ENCODE data around the gene HMCN1. TPM values are rescaled to one million over a fixed set of nuclear protein-coding genes. Genes with fewer than 3 reads are reported as not detected.

Gene HMCN1
- total RNA-seq, 8 experiments from 2014 or later = 0.43 to 56.8 (median 6.8) TPM

DNA sequence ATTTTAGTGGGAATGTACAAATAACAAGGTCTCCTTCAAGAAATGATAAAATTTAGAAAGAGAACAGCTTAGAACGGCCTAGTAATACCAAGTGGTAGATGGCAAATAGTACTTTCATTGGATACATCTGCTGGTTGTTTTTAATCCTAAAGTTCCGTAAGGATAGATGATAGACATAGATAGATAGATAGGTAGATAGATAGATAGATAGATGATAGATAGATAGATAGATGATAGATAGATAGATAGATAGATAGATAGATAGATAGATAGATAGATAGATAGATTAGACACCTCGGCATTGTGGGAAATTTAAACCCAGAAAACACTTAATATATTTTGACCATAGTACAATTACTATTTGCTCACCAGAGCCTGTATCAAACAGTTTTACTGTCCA lies 352.4 kb downstream of the HMCN1 start:
- ATAC-seq (replicated peaks in 6 of 8) = no peak
- in situ Hi-C loops (cut with MboI; ENCODE audit: low pct_unique_long_range_greater_than_20kb in 2 of 9, low sequenced_read_pairs in 9 of 9, unreplicated experiment in 9 of 9) = no loop called here
- Histone ChIP-seq H3K4me3 (no peak overlapping the region), H3K4me1 (replicated peaks in 1 of 2) (no peaks in the 10 kb centered on the region), H3K27ac (no peak overlapping the region)
- 86 to 100% (median 94%) methylated on average over 2 to 3 of the region's 3 CpGs for WGBS, 10 experiments

DNA sequence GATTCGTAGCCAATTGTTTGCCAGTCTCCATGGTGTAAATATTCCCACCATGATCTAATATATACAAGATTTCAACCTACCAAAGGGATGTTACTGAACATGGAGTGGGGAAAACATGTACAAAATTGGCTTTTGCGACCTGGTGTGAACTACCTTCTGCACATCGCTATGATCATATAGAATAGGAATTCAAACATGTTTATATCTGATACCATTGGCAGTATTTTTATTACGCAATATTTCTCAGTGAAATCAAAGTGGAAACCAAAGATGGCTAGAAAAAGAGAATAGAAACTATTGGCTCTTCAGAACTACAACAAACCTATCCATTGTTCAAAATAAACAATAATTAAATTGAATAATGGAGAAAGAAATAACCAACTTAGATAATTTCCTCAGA lies 355.7 kb downstream of the HMCN1 start:
- WGBS, 10 experiments = 81 to 100% (median 95%) methylated on average over 2 to 4 of the region's 4 CpGs
- no peak overlapping the region for H3K27ac ChIP-seq
- no peak for ATAC-seq (replicated peaks in 6 of 8)
- H3K4me1 ChIP-seq (replicated peaks in 1 of 2) = no peaks in the 10 kb centered on the region
- in situ Hi-C loops (cut with MboI; ENCODE audit: low pct_unique_long_range_greater_than_20kb in 2 of 9, low sequenced_read_pairs in 9 of 9, unreplicated experiment in 9 of 9) = no loop called here
- H3K4me3 ChIP-seq = no peak overlapping the region

DNA sequence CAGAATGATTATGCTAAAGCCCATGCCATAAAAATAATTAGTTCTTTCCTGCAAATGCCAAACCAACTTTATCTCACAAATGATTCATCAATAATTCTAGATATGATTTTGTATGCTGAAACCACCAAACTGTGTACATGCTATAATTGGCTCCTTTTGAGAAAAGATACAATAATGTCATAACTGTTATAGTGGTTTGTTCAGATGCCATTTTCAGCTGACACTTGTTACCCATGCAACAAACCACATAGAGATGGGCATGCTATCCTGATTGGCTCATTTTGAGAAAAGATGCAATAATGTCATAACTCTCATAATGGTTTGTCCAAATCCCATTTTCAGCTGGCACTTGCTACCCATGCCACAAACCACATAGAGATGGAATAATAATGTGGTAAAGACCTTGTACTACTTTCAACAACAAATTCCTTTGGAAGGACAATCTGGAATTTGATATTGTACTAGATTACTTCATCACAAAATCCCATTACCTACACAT lies 357.1 kb downstream of the HMCN1 start:
- no peak overlapping the region for H3K4me3 ChIP-seq
- H3K27ac ChIP-seq = no peak overlapping the region
- in situ Hi-C loops (cut with MboI; ENCODE audit: low pct_unique_long_range_greater_than_20kb in 2 of 9, low sequenced_read_pairs in 9 of 9, unreplicated experiment in 9 of 9) = no loop called here
- H3K4me1 ChIP-seq (replicated peaks in 1 of 2) = no peaks in the 10 kb centered on the region
- no peak for ATAC-seq (replicated peaks in 6 of 8)

DNA sequence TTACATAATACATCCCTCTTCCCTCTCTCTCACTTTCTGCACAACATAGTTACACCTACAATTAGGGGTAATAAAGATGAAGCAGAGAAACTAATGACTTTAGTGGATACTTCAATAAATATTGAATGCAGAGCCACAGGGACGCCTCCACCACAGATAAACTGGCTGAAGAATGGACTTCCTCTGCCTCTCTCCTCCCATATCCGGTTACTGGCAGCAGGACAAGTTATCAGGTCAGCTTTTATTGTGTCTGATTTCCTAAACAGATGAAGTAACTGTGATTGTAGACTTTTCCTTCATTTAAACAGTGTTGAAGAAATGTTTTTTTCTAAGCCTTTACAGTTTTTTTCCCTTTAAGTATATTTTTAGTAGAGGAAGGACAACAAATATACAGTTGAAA lies 359.2 kb downstream of the HMCN1 start:
- H3K27ac ChIP-seq = no peak overlapping the region
- peak in 1 of 8 experiments; percentile 29 for ATAC-seq (replicated peaks in 6 of 8)
- no peak overlapping the region for H3K4me3 ChIP-seq
- H3K4me1 ChIP-seq (replicated peaks in 1 of 2) = no peaks in the 10 kb centered on the region
- 49 to 94% (median 81%) methylated on average over 1 to 2 of the region's 2 CpGs for WGBS, 10 experiments
- in situ Hi-C loops (cut with MboI; ENCODE audit: low pct_unique_long_range_greater_than_20kb in 2 of 9, low sequenced_read_pairs in 9 of 9, unreplicated experiment in 9 of 9) = no loop called here

DNA sequence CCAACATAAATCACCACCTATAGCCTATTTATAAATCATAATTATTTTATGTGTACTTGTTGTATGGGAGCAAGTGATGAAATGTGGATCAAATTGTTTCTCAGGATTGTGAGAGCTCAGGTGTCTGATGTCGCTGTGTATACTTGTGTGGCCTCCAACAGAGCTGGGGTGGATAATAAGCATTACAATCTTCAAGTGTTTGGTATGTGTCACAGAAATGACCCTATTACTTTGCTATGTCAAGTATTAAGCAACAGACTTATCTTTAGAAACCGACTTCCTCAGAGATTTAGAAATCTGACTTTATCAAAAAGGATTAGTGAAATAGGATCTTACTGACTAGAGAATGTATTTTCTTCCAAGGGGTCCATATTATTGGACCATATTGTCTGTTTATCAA lies 360.0 kb downstream of the HMCN1 start:
- in situ Hi-C loops (cut with MboI; ENCODE audit: low pct_unique_long_range_greater_than_20kb in 2 of 9, low sequenced_read_pairs in 9 of 9, unreplicated experiment in 9 of 9) = no loop called here
- Histone ChIP-seq H3K27ac (no peak overlapping the region), H3K4me1 (replicated peaks in 1 of 2) (no peaks in the 10 kb centered on the region), H3K4me3 (no peak overlapping the region)
- ATAC-seq (replicated peaks in 6 of 8) = peak in 2 of 8 experiments; percentile 49 to 55
- 20 to 100% (median 85%) methylated on average over 1 to 2 of the region's 2 CpGs; no CpG with 5 or more reads in 2 of the 10 experiments for WGBS, 10 experiments

DNA sequence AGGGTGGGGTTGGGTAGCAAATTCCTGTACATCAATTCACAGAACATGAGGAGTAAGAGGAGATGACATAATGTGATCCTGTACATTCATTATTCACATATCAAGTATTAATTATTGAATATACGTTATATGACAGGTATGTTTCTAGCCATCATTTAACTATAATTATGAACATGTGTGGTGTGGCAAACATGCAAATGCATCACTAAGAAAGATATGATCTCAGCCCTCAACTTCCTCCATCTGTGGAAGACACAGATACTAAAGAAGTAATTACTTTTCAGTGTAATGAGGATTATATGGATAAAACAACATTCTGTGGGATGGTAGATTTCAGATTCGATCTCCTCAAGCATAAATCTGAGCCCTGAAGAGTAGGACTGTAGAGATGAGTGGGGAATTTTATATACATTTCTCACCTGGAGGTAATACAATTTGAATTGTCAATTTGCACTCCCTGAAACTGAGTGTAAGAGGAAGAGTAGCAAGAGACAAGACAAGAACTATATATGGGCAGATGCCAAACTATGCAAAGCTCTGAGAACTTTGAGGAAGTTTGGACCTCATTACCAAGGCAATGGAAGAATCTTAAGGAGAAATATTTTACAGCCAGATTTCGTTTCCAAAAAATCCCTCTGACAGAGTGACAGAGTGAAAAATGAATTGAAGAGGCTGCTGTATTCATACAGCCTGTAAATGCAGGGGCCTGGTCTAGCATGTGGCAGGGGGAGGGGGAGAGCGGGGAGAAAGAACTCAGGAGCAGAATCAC lies 365.3 kb downstream of the HMCN1 start:
- Histone ChIP-seq H3K4me1 (replicated peaks in 1 of 2) (no peaks in the 10 kb centered on the region), H3K27ac (no peak overlapping the region), H3K4me3 (no peak overlapping the region)
- WGBS, 10 experiments = 0 to 100% (median 80%) methylated on average over 1 to 4 of the region's 4 CpGs
- ATAC-seq (replicated peaks in 6 of 8) = no peak
- in situ Hi-C loops (cut with MboI; ENCODE audit: low pct_unique_long_range_greater_than_20kb in 2 of 9, low sequenced_read_pairs in 9 of 9, unreplicated experiment in 9 of 9) = no loop called here

DNA sequence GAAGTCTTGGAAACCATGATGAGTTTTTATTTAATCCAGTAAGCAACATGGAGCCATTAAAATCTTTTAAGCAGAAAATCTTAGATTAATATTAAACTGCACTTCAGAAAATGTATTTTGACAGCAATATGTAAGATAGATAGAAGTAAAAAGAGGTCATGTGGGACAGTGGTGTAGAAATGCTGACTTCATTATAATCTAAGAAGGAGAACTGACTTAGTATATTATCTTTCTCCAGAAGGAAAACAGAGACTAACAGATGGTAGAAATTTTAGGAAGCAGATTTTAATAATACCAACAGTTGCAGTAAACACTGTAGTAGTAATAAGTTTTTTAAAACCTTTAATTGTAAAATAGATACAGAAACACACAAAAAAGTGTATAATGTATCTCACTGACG lies 367.9 kb downstream of the HMCN1 start:
- H3K27ac ChIP-seq = no peak overlapping the region
- no peak overlapping the region for H3K4me3 ChIP-seq
- in situ Hi-C loops (cut with MboI; ENCODE audit: low pct_unique_long_range_greater_than_20kb in 2 of 9, low sequenced_read_pairs in 9 of 9, unreplicated experiment in 9 of 9) = no loop called here
- H3K4me1 ChIP-seq (replicated peaks in 1 of 2) = no peaks in the 10 kb centered on the region
- 36 to 100% (median 85%) methylated on average over 1 of the region's 1 CpG; no CpG with 5 or more reads in 2 of the 10 experiments for WGBS, 10 experiments
- ATAC-seq (replicated peaks in 6 of 8) = no peak

DNA sequence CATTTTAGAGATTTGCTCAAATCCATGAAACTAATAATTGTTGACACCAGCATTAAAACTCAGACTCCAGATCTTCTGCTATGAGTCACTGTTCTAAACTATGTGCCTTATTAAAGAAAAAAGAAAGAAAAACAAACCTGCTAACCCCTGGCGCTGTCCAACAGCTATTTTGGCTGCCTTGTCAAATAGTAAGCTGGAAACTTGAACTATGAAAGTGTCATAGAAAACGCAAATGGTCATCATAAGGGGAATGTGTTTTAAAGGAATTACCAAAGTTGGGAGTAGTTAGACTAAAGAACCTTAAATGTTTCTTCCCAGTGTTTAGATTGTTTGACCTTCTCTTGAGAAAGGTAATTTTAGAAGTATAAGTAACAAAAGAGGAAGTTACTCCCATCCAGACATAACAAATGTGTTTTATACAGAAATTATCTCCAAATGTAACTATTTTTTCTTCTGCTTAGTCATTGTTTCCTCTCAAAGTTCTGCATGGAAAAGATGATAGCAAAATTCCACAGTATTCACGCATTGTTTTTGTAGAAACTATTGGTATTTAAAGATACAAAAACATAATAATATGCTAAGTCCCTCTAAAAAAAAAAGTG lies 368.5 kb downstream of the HMCN1 start:
- Histone ChIP-seq H3K4me1 (replicated peaks in 1 of 2) (no peaks in the 10 kb centered on the region), H3K27ac (no peak overlapping the region), H3K4me3 (no peak overlapping the region)
- 4 to 100% (median 86%) methylated on average over 2 to 3 of the region's 3 CpGs; no CpG with 5 or more reads in 1 of the 10 experiments for WGBS, 10 experiments
- ATAC-seq (replicated peaks in 6 of 8) = peak in 2 of 8 experiments; percentile 79 to 81
- in situ Hi-C loops (cut with MboI; ENCODE audit: low pct_unique_long_range_greater_than_20kb in 2 of 9, low sequenced_read_pairs in 9 of 9, unreplicated experiment in 9 of 9) = no loop called here

DNA sequence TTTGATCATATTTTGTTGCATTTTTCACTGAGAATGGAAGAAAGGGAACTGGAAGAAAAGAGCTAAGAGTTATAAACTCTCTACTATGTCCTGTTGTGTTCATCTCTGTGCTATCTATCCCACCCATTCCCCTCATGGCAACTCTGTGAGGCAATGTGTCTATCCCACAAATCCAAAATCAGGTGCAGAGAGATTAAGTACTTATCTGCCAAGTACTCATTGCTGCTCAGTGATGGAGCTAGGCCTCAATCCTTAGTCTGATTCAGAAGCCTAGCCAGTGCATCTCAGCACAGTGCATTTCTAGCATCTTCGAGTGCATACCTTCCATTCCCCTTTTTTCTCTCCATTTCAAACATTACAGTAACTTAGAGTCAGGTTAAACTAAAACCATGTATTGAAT lies 370.3 kb downstream of the HMCN1 start:
- 80 to 100% (median 100%) methylated on average over 1 of the region's 1 CpG; no CpG with 5 or more reads in 2 of the 10 experiments for WGBS, 10 experiments
- Histone ChIP-seq H3K4me3 (no peak overlapping the region), H3K27ac (no peak overlapping the region), H3K4me1 (replicated peaks in 1 of 2) (no peaks in the 10 kb centered on the region)
- in situ Hi-C loops (cut with MboI; ENCODE audit: low pct_unique_long_range_greater_than_20kb in 2 of 9, low sequenced_read_pairs in 9 of 9, unreplicated experiment in 9 of 9) = no loop called here
- ATAC-seq (replicated peaks in 6 of 8) = no peak

DNA sequence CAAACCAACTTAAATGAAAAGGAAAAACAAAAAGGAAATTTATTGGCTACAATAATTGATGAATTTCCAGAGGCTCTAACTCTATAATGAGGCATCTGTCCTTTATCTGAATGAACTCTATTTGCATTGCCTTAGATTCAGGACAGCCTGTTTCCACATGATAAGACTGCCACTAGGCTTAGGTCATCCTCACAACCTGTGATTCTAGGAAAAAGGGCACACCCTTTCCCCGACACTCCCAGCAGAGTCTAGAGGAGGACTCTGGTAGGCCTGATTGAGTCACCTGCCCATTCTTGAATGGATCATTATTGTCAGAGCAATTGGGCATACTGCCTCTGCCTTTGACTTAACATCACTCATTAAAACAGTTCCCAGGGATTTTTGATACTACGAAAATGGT lies 378.1 kb downstream of the HMCN1 start:
- WGBS, 10 experiments = 57 to 100% (median 86%) methylated on average over 1 to 2 of the region's 2 CpGs; no CpG with 5 or more reads in 2 of the 10 experiments
- no peaks in the 10 kb centered on the region for H3K4me1 ChIP-seq (replicated peaks in 1 of 2)
- H3K4me3 ChIP-seq = no peak overlapping the region
- peak in 2 of 8 experiments; percentile 97 to 99 for ATAC-seq (replicated peaks in 6 of 8)
- in situ Hi-C loops (cut with MboI; ENCODE audit: low pct_unique_long_range_greater_than_20kb in 2 of 9, low sequenced_read_pairs in 9 of 9, unreplicated experiment in 9 of 9) = no loop called here
- H3K27ac ChIP-seq = no peak overlapping the region

DNA sequence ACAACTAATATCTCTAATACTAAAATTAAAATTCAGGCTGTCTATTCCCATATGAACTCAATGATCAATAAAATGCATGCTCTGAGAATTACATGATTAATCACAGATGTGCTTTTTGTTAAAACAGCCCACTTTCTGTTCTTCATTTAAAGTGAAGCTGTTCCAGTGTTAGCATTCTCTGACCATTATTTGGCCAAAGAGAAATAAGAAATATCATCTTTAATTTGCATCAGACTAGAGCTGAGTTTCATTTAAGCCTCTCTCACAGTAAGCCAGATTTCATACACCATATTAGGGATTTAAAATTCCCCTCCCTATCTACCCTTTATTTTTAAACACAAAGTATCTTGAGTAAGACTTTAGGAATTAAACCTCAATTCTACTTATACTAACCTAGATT lies 379.3 kb downstream of the HMCN1 start:
- no peak overlapping the region for H3K27ac ChIP-seq
- H3K4me3 ChIP-seq = no peak overlapping the region
- H3K4me1 ChIP-seq (replicated peaks in 1 of 2) = no peaks in the 10 kb centered on the region
- ATAC-seq (replicated peaks in 6 of 8) = no peak
- in situ Hi-C loops (cut with MboI; ENCODE audit: low pct_unique_long_range_greater_than_20kb in 2 of 9, low sequenced_read_pairs in 9 of 9, unreplicated experiment in 9 of 9) = no loop called here

DNA sequence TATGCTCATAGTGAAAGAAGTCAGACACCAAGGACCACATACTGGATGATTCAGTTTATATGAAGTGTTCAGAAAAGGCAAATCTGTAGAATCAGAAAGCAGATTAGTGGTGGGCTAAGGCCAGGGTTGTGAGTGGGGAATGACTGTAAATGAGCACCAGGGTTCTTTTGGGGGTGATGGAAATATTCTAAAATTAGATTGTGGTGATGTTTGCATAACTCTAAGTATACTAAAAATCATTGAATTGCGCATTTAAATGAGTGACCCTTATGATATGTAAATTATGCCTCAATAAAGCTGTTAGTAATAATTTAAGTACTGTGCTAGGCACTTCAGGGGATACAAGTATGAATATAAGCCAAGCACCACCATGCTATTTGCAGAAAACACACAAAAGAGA lies 384.5 kb downstream of the HMCN1 start:
- WGBS, 10 experiments = 50 to 100% (median 91%) methylated on average over 1 of the region's 1 CpG; no CpG with 5 or more reads in 4 of the 10 experiments
- H3K4me1 ChIP-seq (replicated peaks in 1 of 2) = no peaks in the 10 kb centered on the region
- ATAC-seq (replicated peaks in 6 of 8) = peak in 3 of 8 experiments; percentile 42 to 93 (median 64)
- H3K27ac ChIP-seq = no peak overlapping the region
- in situ Hi-C loops (cut with MboI; ENCODE audit: low pct_unique_long_range_greater_than_20kb in 2 of 9, low sequenced_read_pairs in 9 of 9, unreplicated experiment in 9 of 9) = no loop called here
- no peak overlapping the region for H3K4me3 ChIP-seq

DNA sequence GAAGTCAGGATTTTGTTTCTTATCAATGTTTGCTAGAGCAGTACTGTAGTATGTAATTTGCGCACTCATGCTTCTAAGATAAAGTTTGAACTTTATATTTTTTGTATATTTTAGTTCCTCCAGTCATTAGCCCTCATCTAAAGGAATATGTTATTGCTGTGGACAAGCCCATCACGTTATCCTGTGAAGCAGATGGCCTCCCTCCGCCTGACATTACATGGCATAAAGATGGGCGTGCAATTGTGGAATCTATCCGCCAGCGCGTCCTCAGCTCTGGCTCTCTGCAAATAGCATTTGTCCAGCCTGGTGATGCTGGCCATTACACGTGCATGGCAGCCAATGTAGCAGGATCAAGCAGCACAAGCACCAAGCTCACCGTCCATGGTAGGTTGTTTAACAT lies 388.6 kb downstream of the HMCN1 start:
- WGBS, 10 experiments = 82 to 100% (median 89%) methylated on average over 1 to 9 of the region's 9 CpGs; no CpG with 5 or more reads in 1 of the 10 experiments
- in situ Hi-C loops (cut with MboI; ENCODE audit: low pct_unique_long_range_greater_than_20kb in 2 of 9, low sequenced_read_pairs in 9 of 9, unreplicated experiment in 9 of 9) = no loop called here
- no peak overlapping the region for H3K27ac ChIP-seq

DNA sequence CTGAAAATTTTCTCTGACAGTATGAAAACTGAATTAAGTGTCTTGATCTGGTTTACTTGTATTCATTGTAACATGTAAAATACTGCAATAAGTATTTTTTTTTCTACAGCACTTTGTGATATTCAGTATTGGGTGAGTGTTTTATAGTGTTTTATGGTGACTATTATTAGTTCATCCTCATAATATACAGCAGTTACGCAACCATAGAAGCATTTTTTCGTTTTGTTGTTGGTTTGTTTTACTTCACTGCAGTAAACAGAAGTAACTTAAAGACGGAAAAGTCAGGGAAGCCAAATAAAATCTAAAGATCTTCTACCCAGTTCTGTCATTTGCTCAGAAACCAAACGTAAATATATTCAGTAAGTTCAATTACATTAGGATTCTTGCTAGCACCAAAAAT lies 390.8 kb downstream of the HMCN1 start:
- H3K4me1 ChIP-seq (replicated peaks in 1 of 2) = peaks cover 0 to 5% of the 10 kb centered on the region in 2 donors
- no peak overlapping the region for H3K27ac ChIP-seq
- in situ Hi-C loops (cut with MboI; ENCODE audit: low pct_unique_long_range_greater_than_20kb in 2 of 9, low sequenced_read_pairs in 9 of 9, unreplicated experiment in 9 of 9) = no loop called here
- H3K4me3 ChIP-seq = no peak overlapping the region
- 40 to 94% (median 82%) methylated on average over 1 to 4 of the region's 4 CpGs for whole genome bisulfite sequencing, 10 experiments
- ATAC-seq (replicated peaks in 6 of 8) = no peak

More for the DNA sequence above, 388.6 kb downstream of the HMCN1 start:
- no peak for ATAC-seq (replicated peaks in 6 of 8)
- Histone ChIP-seq H3K4me1 (replicated peaks in 1 of 2) (no peaks in the 10 kb centered on the region), H3K4me3 (no peak overlapping the region)

Data from motor neuron (in vitro differentiated cells).